HepG2 (cell line): ENCODE data around the gene GZF1.

Source experiments
- BCL3 ChIP-seq: sonication (generic); formaldehyde crosslinking; IDR thresholded peaks from 2 replicates; pipeline ENCODE4 v1.5.1; 2020; ENCODE audit warnings: mild to moderate bottlenecking, missing genetic modification reagents, moderate library complexity
- GABPB1 ChIP-seq: IDR thresholded peaks from 2 replicates; pipeline ENCODE4 v1.6.1; 2016; ENCODE audit warnings: mild to moderate bottlenecking, missing genetic modification reagents, moderate library complexity, missing compliant biosample characterization
- KAT7 ChIP-seq: IDR thresholded peaks from 2 replicates; pipeline ENCODE4 v1.6.1; 2018; ENCODE audit warnings: borderline replicate concordance, missing compliant biosample characterization

- TF ChIP-seq KAT7 (CRISPR knock-in tag) (no peak), BCL3 (CRISPR knock-in tag) (no peak), GABPB1 (CRISPR knock-in tag) (no peak)
Measured at GRCh38 chr20:23339986-23340385, 22.0 kb upstream of the GZF1 start.
